Activated naive CD8-positive, alpha-beta T cell treated with anti-CD3 and anti-CD28 coated beads, Interleukin-2, amount 10 ng/mL, durations not matched to agents 7 days and 5 days (primary cell): ENCODE data around the gene CCDC137. TPM values are rescaled to one million over a fixed set of nuclear protein-coding genes. Genes with fewer than 3 reads are reported as not detected.

ENCODE experiments used
- ATAC-seq: fragments of 150-1000 bp; cut with Tn5 transposase; one replicate; pipeline ENCODE4 v1.10.0; 2021; ENCODE audit warnings: low read depth, moderate library complexity
- POLR2A ChIA-PET: fragments of 350-600 bp; sonication (Branson Sonifier 250); formaldehyde crosslinking; loops from one replicate; lab custom pipeline; 2021; ENCODE audit warnings: antibody characterized with exemption; lab: Charles Lee
- DNase-seq: peaks from one replicate; pipeline ENCODE4 v3.0.0; 2021
- H3K27ac Mint-ChIP-seq: one replicate; pipeline ENCODE4 v1.8.0; 2022; ENCODE audit warnings: mild to moderate bottlenecking, mixed read lengths
- H3K27me3 Mint-ChIP-seq: one replicate; pipeline ENCODE4 v1.8.0; 2022; ENCODE audit warnings: mild to moderate bottlenecking, moderate library complexity, mixed read lengths
- H3K36me3 Mint-ChIP-seq: one replicate; pipeline ENCODE4 v1.8.0; 2021; ENCODE audit warnings: mild to moderate bottlenecking, mixed read lengths
- H3K4me1 Mint-ChIP-seq: one replicate; pipeline ENCODE4 v1.8.0; 2021; ENCODE audit warnings: mixed read lengths
- H3K4me3 Mint-ChIP-seq: one replicate; pipeline ENCODE4 v1.8.0; 2022; ENCODE audit warnings: mild to moderate bottlenecking, moderate library complexity, mixed read lengths
- H3K9me3 Mint-ChIP-seq: one replicate; pipeline ENCODE4 v1.8.0; 2021; ENCODE audit warnings: mixed read lengths
- total RNA-seq, 2 experiments: library from RNA; stranded (reverse); gene quantifications; one replicate each; pipeline ENCODE4 v1.2.3, GENCODE V29; 2021

CCDC137 gene
- total RNA-seq, 2 experiments from 2014 or later, result 31.3 to 32.0 TPM

DNA sequence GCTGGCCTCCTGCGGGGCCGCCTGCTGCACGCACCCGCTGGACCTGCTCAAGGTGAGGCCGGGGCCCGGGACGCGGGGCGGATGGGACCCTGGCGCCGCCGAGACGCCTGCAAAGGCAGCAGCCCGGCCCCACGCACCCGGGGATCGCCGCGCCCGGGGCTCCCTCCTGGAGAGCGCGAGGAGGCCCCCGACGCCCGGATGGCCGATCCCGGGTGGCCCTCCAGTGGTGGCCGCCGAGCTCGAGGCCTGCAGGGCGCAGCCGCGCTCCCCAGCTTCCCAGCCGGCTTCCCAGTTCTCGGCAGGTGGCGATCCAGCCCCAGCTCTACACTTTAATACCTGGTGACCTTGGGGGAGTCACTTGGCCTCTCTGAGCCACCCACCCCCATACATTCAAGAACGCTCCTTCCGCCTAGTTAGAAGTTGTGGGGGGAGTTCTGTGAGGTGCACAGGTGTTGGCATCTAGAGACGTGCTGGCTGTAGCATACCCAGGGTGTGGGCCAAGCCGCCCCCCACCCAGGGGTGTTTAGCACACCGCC, 46.0 kb downstream of the CCDC137 start:
- Mint-ChIP-seq H3K9me3 (no peaks in the 10 kb centered on the region), H3K27me3 (no peaks in the 10 kb centered on the region), H3K27ac (peak overlapping the region; percentile 77), H3K4me1 (peaks cover 17% of the 10 kb centered on the region), H3K36me3 (no peaks in the 10 kb centered on the region), H3K4me3 (peak overlapping the region; percentile 89)
- ATAC-seq (peak; percentile 24), DNase-seq (no peak)
- POLR2A ChIA-PET, result interaction anchor here (0.6 to 4.2 kb wide), 6 partner anchors 10 to 153 kb away, joined by 3 to 59 read pairs (median 4); partner anchors contain the start of genes ARL16, CCDC137, HGS and MRPL12

DNA sequence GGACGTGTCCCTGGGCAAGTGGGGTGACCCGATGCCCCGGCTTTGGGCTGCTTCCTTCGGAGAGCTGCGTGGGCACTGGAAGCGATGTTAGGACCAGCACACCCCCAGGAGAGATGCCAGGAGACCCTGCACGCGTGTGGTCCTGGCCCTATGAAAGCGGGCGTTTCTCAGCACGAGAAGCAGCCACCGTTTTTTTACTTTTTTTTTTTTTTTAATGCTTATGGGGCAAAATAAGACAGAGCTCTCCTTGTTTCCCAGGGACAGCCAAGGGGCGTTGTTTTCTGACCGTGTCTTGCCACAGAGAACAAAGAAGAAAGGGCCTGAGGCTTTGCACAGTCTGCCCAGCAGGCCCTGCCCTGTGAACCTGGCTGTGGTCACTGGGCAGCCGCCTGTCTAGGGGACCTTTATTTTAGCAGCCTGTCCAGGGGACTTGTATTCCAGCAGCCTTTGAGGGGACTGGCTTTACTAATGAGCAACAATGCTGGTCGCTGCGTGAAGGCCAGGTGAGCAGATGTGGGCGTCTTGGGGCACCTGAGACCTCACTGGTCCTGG, 46.5 kb downstream of the CCDC137 start:
- H3K27me3 Mint-ChIP-seq, result no peaks in the 10 kb centered on the region
- H3K4me3 Mint-ChIP-seq, result peak overlapping the region; percentile 89
- H3K9me3 Mint-ChIP-seq, result no peaks in the 10 kb centered on the region

DNA sequence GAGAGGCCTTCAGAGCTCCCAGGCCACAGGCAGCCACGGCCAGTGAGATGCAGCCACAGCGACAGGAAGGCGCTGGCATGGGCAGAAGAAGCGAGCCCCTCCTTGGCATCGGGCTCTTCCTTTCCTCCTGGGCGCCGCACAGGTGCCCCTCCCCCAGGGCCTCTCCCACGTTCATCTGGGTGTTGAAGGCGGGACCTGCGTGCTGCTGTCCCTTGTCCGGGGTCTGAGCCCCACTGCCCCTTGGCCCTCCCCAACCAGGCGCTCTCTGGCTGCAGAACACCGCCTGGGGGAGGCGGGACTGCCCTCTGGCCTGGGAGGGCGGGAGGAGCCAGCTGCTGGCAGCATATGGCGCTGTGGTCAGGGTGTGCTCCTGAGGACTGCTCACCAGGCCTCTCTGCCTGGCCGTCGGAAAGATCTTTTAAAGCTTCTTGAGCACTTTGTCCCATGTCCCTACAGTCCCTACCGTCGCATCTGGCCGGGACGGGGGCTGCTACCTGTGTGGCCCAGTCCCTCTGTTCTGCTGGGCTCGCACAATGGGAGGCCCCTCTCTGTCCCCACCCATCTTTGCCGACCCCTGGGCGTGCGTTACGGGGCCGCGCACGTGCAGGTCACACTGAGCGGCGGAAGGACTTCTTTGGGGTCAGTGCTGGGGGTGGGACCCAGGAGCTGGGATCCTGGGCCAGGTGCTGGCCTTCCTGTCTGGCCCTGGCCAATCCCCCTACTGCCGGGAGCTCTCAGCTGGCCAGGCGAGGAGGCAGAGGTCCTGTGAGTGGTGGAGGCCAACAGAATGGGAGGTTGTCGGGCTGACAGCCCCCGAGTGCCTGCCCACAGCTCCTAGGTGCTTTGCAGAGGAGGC, 47.2 kb downstream of the CCDC137 start:
- Mint-ChIP-seq H3K4me1 (peaks cover 17% of the 10 kb centered on the region), H3K9me3 (no peaks in the 10 kb centered on the region), H3K27ac (no peak overlapping the region), H3K4me3 (peak overlapping the region; percentile 22), H3K36me3 (no peaks in the 10 kb centered on the region), H3K27me3 (no peaks in the 10 kb centered on the region)
- DNase-seq, result no peak
- no peak for ATAC-seq
- POLR2A ChIA-PET, result interaction anchor here (1.3 to 4.2 kb wide), 3 partner anchors 11 to 30 kb away, joined by 4 to 59 read pairs (median 15); partner anchors contain the start of genes ARL16, HGS and MRPL12

More for the DNA sequence above, 46.5 kb downstream of the CCDC137 start:
- Mint-ChIP-seq H3K27ac (peak overlapping the region; percentile 77), H3K36me3 (no peaks in the 10 kb centered on the region), H3K4me1 (peaks cover 17% of the 10 kb centered on the region)
- ATAC-seq (no peak), DNase-seq (no peak)
- POLR2A ChIA-PET, result interaction anchor here (0.6 to 4.2 kb wide), 6 partner anchors 10 to 153 kb away, joined by 3 to 59 read pairs (median 4); partner anchors contain the start of genes ARL16, CCDC137, HGS and MRPL12

DNA sequence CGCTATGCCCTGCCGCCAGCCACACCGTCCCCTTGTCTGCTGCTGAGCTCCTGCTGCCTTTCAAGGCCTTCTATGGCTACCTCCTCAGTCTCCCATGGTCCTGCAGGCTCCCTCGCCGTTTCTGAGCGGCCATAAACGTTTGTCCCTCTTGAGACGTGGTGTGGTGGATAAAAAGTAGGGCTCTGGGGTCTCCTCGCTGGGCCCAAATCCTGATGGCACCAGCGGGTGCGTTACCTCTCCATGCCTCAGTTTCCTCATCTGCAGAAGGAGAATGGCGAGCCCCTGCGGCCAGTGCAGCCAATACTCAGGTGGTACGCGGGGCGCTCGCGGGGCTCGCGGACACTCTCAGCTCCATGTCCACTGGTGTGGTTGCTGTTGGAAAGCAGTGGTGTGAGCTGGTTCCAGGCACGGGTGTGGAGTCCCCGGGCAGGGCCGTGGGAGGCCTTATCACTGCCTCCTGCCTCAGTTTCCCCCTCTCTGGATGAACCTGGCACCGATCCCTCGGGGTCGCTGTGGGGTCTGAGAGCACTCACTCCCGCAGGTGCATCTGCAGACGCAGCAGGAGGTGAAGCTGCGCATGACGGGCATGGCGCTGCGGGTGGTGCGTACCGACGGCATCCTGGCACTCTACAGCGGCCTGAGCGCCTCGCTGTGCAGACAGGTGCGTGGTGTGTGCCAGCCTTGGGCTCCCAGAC, 48.0 kb downstream of the CCDC137 start:
- Mint-ChIP-seq H3K4me1 (peaks cover 17% of the 10 kb centered on the region), H3K36me3 (peaks cover 1% of the 10 kb centered on the region), H3K27ac (no peak overlapping the region), H3K9me3 (no peaks in the 10 kb centered on the region), H3K4me3 (no peak overlapping the region), H3K27me3 (no peaks in the 10 kb centered on the region)
- POLR2A ChIA-PET, result interaction anchor here (0.5 to 4.2 kb wide), 2 partner anchors 12 to 209 kb away, joined by 3 to 59 read pairs; partner anchors contain the start of gene MRPL12
- DNase-seq, result no peak
- no peak for ATAC-seq

DNA sequence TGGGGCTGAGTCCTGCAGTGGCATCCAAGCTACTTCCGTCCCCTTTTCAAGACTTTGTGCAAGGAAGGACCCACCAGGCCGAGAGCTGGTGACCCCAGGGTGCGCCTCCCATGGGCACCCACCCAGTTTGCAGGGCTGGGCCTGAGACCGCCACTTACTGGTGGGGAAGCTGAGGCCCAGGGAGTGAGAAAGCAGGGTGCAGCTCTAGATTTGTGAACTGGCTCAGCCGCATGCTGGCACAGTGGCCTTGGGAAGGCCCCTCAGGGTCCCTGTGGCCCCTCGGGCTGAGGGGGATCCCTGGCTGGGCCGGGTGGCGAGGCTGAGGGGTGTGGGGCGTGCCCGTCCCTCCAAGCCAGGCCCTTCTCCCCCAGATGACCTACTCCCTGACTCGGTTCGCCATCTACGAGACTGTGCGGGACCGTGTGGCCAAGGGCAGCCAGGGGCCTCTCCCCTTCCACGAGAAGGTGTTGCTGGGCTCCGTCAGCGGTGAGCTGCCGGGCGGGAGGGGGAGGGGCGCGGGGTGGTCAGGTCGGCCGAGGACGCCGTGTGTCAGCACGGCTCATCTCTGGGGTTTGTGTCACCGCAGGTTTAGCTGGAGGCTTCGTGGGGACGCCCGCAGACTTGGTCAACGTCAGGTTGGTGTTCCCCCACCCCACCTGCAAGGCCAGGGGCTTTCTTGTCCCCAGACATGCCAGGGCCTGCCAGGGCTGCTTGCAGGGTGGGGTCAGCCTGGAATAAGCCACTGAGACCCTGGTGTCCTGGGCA, 48.8 kb downstream of the CCDC137 start:
- POLR2A ChIA-PET, result interaction anchor here (0.5 kb wide), 1 partner anchor 210 kb away, joined by 3 read pairs; no protein-coding TSS in a partner anchor
- no peak overlapping the region for H3K4me3 Mint-ChIP-seq
- DNase-seq (no peak), ATAC-seq (no peak)
- H3K4me1 Mint-ChIP-seq, result peaks cover 14% of the 10 kb centered on the region
- no peaks in the 10 kb centered on the region for H3K27me3 Mint-ChIP-seq
- no peaks in the 10 kb centered on the region for H3K9me3 Mint-ChIP-seq
- no peak overlapping the region for H3K27ac Mint-ChIP-seq
- peaks cover 1% of the 10 kb centered on the region for H3K36me3 Mint-ChIP-seq

DNA sequence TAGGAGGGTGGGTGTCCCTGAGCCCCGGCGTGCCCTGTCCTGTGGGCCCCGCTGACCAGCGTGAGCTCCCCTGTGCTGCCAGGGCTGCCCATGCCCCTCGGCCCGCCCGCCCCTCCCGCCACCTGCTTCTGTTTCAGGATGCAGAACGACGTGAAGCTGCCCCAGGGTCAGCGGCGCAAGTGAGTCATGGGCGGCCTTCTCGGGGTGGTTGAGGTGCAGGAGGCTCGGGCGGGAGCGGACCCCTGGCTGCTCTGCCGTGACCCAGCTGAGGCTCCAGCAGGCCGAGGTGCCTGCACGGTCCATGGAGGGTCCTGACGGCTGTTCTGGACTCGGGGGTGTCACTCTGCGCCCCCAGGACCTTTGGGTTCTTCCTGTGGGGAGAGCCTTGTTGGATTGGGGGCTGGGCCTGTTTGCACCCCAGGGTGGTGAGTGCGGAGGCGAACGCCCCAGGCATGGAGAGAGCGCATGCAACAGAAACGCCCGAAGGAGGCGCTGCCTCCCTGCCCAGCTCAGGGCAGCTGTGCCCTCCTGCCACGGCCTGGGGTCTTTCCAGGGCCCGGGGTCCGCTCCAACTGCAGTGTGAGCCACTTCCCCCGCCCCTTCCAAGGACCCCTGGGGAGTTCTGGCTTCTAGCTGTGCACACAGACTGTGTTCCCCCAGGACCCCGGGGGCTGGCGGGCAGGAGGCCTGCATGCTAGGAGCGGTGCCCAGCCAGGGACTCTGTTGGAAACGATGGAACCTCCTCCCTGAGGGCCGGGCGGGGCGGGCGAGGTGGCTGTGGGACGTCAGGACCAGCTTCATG, 49.5 kb downstream of the CCDC137 start:
- H3K4me1 Mint-ChIP-seq, result peaks cover 7% of the 10 kb centered on the region
- H3K36me3 Mint-ChIP-seq, result peaks cover 1% of the 10 kb centered on the region
- POLR2A ChIA-PET, result no interaction called here
- no peak for ATAC-seq
- no peak for DNase-seq
- no peak overlapping the region for H3K27ac Mint-ChIP-seq
- no peak overlapping the region for H3K4me3 Mint-ChIP-seq
- no peaks in the 10 kb centered on the region for H3K9me3 Mint-ChIP-seq
- no peaks in the 10 kb centered on the region for H3K27me3 Mint-ChIP-seq

DNA sequence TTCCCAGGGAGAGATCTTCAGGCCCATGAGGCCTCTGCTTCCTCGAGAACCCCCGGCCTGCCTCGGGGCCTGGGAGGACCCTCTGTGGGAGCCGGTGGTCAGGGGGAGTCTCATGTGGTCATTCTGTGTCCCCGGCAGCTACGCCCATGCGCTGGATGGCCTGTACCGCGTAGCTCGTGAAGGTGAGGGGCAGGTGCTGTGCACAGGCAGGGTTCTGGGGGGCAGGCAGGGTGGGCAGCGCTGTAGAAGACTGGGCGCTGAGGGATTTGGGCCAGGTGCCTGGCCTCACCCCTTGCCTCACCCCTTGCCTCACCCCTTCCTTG, 50.1 kb downstream of the CCDC137 start:
- POLR2A ChIA-PET, result no interaction called here

DNA sequence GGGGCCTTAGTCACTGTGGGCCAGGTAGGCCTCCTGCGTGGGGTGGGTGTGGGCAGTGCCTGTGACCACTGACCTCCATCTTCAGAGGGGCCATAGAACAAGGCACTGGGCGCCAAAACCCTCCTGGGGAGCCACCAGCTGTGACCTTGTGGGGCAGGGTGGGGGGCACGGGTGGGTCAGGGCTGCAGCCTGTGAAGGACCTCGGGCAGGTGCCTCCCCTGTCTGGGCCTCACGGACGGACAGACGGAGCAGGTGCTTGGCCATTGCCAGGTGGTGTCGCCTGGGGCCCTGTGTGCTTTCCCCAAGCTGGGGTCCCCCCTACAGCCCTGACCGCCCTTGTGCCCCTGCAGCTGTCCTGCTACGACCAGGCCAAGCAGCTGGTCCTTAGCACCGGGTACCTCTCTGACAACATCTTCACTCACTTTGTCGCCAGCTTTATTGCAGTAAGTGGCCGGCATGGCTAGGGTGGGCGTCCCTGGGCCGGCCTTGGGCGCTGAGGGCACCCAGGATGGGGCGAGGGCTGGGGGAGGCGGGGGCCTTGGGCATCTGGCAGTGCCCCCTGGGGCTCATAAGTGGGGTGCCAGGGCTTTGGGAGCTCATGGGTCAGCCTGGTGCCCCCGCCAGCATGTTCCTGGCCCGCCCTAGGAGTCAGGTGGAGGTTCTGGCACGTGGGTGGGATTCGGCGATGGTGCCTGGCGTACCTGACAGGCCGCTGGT, 50.7 kb downstream of the CCDC137 start:
- peaks cover 1% of the 10 kb centered on the region for H3K36me3 Mint-ChIP-seq
- no peak overlapping the region for H3K27ac Mint-ChIP-seq
- H3K9me3 Mint-ChIP-seq, result no peaks in the 10 kb centered on the region
- DNase-seq (no peak), ATAC-seq (no peak)
- POLR2A ChIA-PET, result no interaction called here
- no peaks in the 10 kb centered on the region for H3K27me3 Mint-ChIP-seq
- H3K4me1 Mint-ChIP-seq, result peaks cover 7% of the 10 kb centered on the region
- H3K4me3 Mint-ChIP-seq, result no peak overlapping the region

More for the DNA sequence above, 50.1 kb downstream of the CCDC137 start:
- H3K9me3 Mint-ChIP-seq, result no peaks in the 10 kb centered on the region
- H3K4me1 Mint-ChIP-seq, result peaks cover 7% of the 10 kb centered on the region
- no peak for ATAC-seq
- no peak overlapping the region for H3K4me3 Mint-ChIP-seq
- H3K36me3 Mint-ChIP-seq, result peaks cover 1% of the 10 kb centered on the region
- no peaks in the 10 kb centered on the region for H3K27me3 Mint-ChIP-seq
- DNase-seq, result no peak
- no peak overlapping the region for H3K27ac Mint-ChIP-seq

DNA sequence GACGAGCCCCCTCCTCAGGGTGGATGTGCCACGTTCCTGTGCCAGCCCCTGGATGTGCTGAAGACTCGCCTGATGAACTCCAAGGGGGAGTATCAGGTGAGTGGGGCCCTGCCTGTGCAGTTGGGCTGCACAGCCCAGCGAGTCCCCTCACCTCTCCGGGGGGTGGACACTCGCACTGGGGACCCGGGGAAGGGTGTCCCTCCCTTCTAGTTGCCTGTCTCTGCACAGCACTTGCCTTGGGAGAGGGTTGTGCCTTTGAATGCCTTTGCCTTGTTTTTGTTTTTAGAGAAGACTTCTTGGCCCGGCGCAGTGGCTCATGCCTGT, 51.2 kb downstream of the CCDC137 start:
- Mint-ChIP-seq H3K36me3 (peaks cover 1% of the 10 kb centered on the region), H3K9me3 (no peaks in the 10 kb centered on the region), H3K4me3 (no peak overlapping the region), H3K27ac (no peak overlapping the region), H3K27me3 (no peaks in the 10 kb centered on the region), H3K4me1 (peaks cover 5% of the 10 kb centered on the region)
- DNase-seq (no peak), ATAC-seq (no peak)
- POLR2A ChIA-PET, result interaction anchor here (0.6 kb wide), 1 partner anchor 15 kb away, joined by 5 read pairs; no protein-coding TSS in a partner anchor

DNA sequence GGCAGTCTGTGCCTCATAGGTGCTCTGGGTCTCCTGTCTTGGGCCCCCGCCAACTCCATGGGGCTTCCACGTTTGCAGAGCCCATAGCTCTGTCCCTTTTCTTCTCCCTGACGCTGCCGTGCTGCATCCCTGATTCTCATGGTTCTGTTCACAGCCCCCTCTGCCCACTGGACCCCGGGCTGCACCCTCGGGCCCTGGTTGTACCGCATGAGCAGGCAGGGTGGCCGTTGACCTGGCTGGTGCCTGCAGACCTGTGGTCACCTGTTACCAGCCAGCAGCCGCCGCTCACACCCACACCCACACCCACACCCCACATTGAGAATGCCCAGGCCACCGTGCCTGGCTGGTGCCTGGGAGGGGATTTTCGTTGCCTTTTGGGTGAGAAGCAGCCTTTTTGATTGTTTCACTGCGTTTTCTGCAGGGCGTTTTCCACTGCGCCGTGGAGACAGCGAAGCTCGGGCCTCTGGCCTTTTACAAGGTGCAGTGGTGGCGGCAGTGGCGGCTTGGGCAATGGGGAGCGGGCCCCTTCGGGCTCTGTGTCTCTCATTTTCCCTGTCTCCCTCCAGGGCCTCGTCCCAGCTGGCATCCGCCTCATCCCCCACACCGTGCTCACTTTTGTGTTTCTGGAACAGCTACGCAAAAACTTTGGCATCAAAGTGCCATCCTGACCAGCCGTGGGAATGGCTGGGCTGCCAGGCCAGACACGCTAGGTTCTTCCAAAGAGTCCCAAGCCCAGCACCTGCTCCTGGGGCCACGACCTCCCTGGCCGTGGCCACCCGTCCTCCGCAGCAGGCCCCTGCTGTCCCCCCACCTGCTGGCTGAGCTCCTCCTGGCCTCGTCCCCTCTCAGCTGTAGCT, 53.1 kb downstream of the CCDC137 start:
- ATAC-seq (no peak), DNase-seq (no peak)
- Mint-ChIP-seq H3K9me3 (no peaks in the 10 kb centered on the region), H3K4me1 (peaks cover 2% of the 10 kb centered on the region), H3K36me3 (peaks cover 1% of the 10 kb centered on the region), H3K27me3 (peaks cover 13% of the 10 kb centered on the region), H3K4me3 (no peak overlapping the region), H3K27ac (no peak overlapping the region)
- POLR2A ChIA-PET, result no interaction called here
